H1 (cell line): Measurements from ENCODE around the gene FNDC11. TPM values are rescaled to one million over a fixed set of nuclear protein-coding genes. Genes with fewer than 3 reads are reported as not detected.

Experiments used
- CTCF ChIA-PET: fragments of 300-600 bp; sonication (Branson Sonifier 250); formaldehyde crosslinking; loops from one replicate; lab custom pipeline; 2021; ENCODE audit not compliant: partially characterized antibody; lab: Charles Lee
- POLR2A ChIA-PET: fragments of 300-600 bp; sonication (Branson Sonifier 250); formaldehyde crosslinking; loops from one replicate; lab custom pipeline; 2021; ENCODE audit warnings: inconsistent platforms; ENCODE audit not compliant: partially characterized antibody; lab: Charles Lee
- DNase-seq, 2 experiments: peaks; one replicate each; pipeline versions ENCODE4 v3.0.0 to v3.0.0-alpha.2; 2010 to 2022; ENCODE audit warnings: low spot score in 2 of 2, low read depth in 1 of 2, mixed read lengths in 1 of 2
- FAIRE-seq: peaks from 2 replicates; lab custom pipeline; 2011; peaks lifted over from hg19 to GRCh38; lab: Jason Lieb, UNC
- H2AFZ ChIP-seq: 2 replicates; pipeline ENCODE4 v1.8.1; 2012; ENCODE audit warnings: low read length, inconsistent platforms
- H2AK5ac ChIP-seq: 2 replicates; pipeline ENCODE4 v1.6.1; 2013; ENCODE audit warnings: low read depth, low read length
- H2BK120ac ChIP-seq: replicated peaks from 2 replicates; pipeline ENCODE3; 2013; ENCODE audit warnings: low read depth, low read length, inconsistent platforms
- H2BK12ac ChIP-seq: 2 replicates; pipeline ENCODE4 v1.6.1; 2013; ENCODE audit warnings: low read depth, low read length
- H2BK15ac ChIP-seq: 2 replicates; pipeline ENCODE4 v1.6.1; 2013; ENCODE audit warnings: low read length
- H2BK20ac ChIP-seq: 2 replicates; pipeline ENCODE4 v1.6.1; 2013; ENCODE audit warnings: low read length
- H2BK5ac ChIP-seq: 2 replicates; pipeline ENCODE4 v1.6.1; 2013; ENCODE audit warnings: low read depth, low read length
- H3K14ac ChIP-seq: 2 replicates; pipeline ENCODE4 v1.6.1; 2013; ENCODE audit warnings: inconsistent platforms; ENCODE audit not compliant: insufficient read length
- H3K18ac ChIP-seq: 2 replicates; pipeline ENCODE4 v1.6.1; 2013; ENCODE audit warnings: low read length; ENCODE audit errors: extremely low read depth
- H3K23ac ChIP-seq: 2 replicates; pipeline ENCODE4 v1.6.1; 2013; ENCODE audit warnings: inconsistent platforms; ENCODE audit not compliant: insufficient read length
- H3K23me2 ChIP-seq: 2 replicates; pipeline ENCODE4 v1.6.1; 2013; ENCODE audit warnings: low read depth, low read length
- H3K27ac ChIP-seq: 2 replicates; pipeline ENCODE4 v1.6.1; 2011; ENCODE audit warnings: low read depth, low read length, inconsistent platforms
- H3K27me3 ChIP-seq, 4 experiments: replicated peaks in 1 of 4; 1 replicate in 1 of 4; 2 replicates in 3 of 4; pipeline versions ENCODE4 v1.6.1 to v1.8.1; 2011 to 2013; ENCODE audit warnings: low read length in 3 of 4, mild to moderate bottlenecking in 3 of 4, inconsistent platforms in 2 of 4, mixed read lengths in 2 of 4, moderate library complexity in 1 of 4; ENCODE audit not compliant: control insufficient read depth in 3 of 4, insufficient read depth in 3 of 4; ENCODE audit errors: extremely low read depth in 1 of 4
- H3K36me3 ChIP-seq, 4 experiments: 2 replicates each; pipeline versions ENCODE4 v1.6.1 to v1.8.1; 2011 to 2013; ENCODE audit warnings: mild to moderate bottlenecking in 4 of 4, low read length in 3 of 4, moderate library complexity in 2 of 4, control low read depth in 1 of 4, inconsistent platforms in 1 of 4; ENCODE audit not compliant: insufficient read depth in 4 of 4, control insufficient read depth in 2 of 4
- H3K4ac ChIP-seq: replicated peaks from 2 replicates; pipeline ENCODE3; 2013; ENCODE audit warnings: low read length, low read depth, mixed read lengths, inconsistent platforms; ENCODE audit not compliant: insufficient read length
- H3K4me1 ChIP-seq, 4 experiments: replicated peaks in 1 of 4; 1 replicate in 1 of 4; 2 replicates in 3 of 4; pipeline versions ENCODE4 v1.6.1 to v1.8.1; 2011 to 2013; ENCODE audit warnings: low read length in 3 of 4, inconsistent platforms in 2 of 4, mixed read lengths in 1 of 4; ENCODE audit not compliant: insufficient read depth in 4 of 4, control insufficient read depth in 3 of 4
- H3K4me2 ChIP-seq, 2 experiments: 2 replicates each; pipeline versions ENCODE4 v1.6.1 to v1.8.1; 2011 to 2013; ENCODE audit warnings: low read depth in 2 of 2, low read length in 2 of 2, control low read depth in 1 of 2, inconsistent platforms in 1 of 2, mild to moderate bottlenecking in 1 of 2; ENCODE audit not compliant: insufficient read depth in 1 of 2
- H3K4me3 ChIP-seq, 4 experiments: fragments of 200-600, 300-600 bp in 1 of 4; sonication (generic), shearing (Covaris generic), sonication (Bioruptor Twin) in 1 of 4; 2 replicates each; pipeline versions ENCODE4 v1.5.1 to v1.8.1; 2011 to 2016; ENCODE audit warnings: low read length in 4 of 4, low read depth in 3 of 4, control low read depth in 2 of 4, inconsistent platforms in 2 of 4, mild to moderate bottlenecking in 2 of 4, mixed read lengths in 1 of 4, moderate library complexity in 1 of 4; ENCODE audit not compliant: insufficient read depth in 2 of 4; ENCODE audit errors: extremely low read depth in 1 of 4
- H3K56ac ChIP-seq: replicated peaks from 2 replicates; pipeline ENCODE3; 2013; ENCODE audit warnings: low read depth, mild to moderate bottlenecking, mixed read lengths, low read length, inconsistent platforms; ENCODE audit not compliant: insufficient read length
- H3K79me1 ChIP-seq: 2 replicates; pipeline ENCODE4 v1.6.1; 2013; ENCODE audit warnings: low read depth, low read length, control low read depth
- H3K79me2 ChIP-seq, 2 experiments: 2 replicates each; pipeline versions ENCODE4 v1.6.1 to v1.8.1; 2012 to 2013; ENCODE audit warnings: low read length in 2 of 2, mild to moderate bottlenecking in 2 of 2, inconsistent platforms in 1 of 2; ENCODE audit not compliant: insufficient read depth in 2 of 2, control insufficient read depth in 1 of 2
- H3K9ac ChIP-seq, 4 experiments: replicated peaks in 1 of 4; 1 replicate in 1 of 4; 2 replicates in 3 of 4; pipeline versions ENCODE4 v1.6.1 to v1.8.1; 2011 to 2013; ENCODE audit warnings: low read depth in 3 of 4, low read length in 3 of 4, control low read depth in 2 of 4, mild to moderate bottlenecking in 2 of 4, moderate library complexity in 2 of 4, inconsistent platforms in 1 of 4; ENCODE audit errors: extremely low read depth in 1 of 4
- H3K9me3 ChIP-seq, 2 experiments: 2 replicates each; pipeline versions ENCODE4 v1.6.1 to v1.8.1; 2012 to 2013; ENCODE audit warnings: mild to moderate bottlenecking in 2 of 2, moderate library complexity in 2 of 2, control low read depth in 1 of 2, inconsistent platforms in 1 of 2, low read depth in 1 of 2, low read length in 1 of 2, mixed read lengths in 1 of 2; ENCODE audit not compliant: insufficient read depth in 2 of 2
- H4K20me1 ChIP-seq, 2 experiments: replicated peaks in 1 of 2; 2 replicates each; pipeline versions ENCODE3 to v1.8.1; 2011 to 2013; ENCODE audit warnings: inconsistent platforms in 2 of 2, low read length in 2 of 2, mild to moderate bottlenecking in 1 of 2; ENCODE audit not compliant: insufficient read depth in 2 of 2, control insufficient read depth in 1 of 2
- H4K5ac ChIP-seq: 2 replicates; pipeline ENCODE4 v1.6.1; 2013; ENCODE audit warnings: low read length, low read depth, mixed read lengths, inconsistent platforms; ENCODE audit not compliant: insufficient read length
- H4K8ac ChIP-seq: 2 replicates; pipeline ENCODE4 v1.8.0; 2013; ENCODE audit warnings: mild to moderate bottlenecking, moderate library complexity, low read length, inconsistent platforms; ENCODE audit not compliant: insufficient read depth; ENCODE audit errors: extremely low read depth
- H4K91ac ChIP-seq: replicated peaks from 2 replicates; pipeline ENCODE3; 2013; ENCODE audit warnings: low read length, mixed read lengths, inconsistent platforms; ENCODE audit not compliant: insufficient read length
- CBX8 ChIP-seq: fragments of 300-800, 300-1000 bp; sonication (generic); IDR thresholded peaks from 2 replicates; pipeline ENCODE4 v1.7.1; 2016; ENCODE audit warnings: low read depth, low read length, borderline replicate concordance
- HDAC6 ChIP-seq: IDR thresholded peaks from one replicate; pipeline ENCODE4 v1.7.1; 2012; ENCODE audit warnings: low read depth, mild to moderate bottlenecking, inconsistent platforms, low read length, moderate library complexity
- whole genome bisulfite sequencing, 2 experiments: shearing (Covaris generic) in 1 of 2; methylation state at CpG; one replicate each; pipeline versions ENCODE4 v1.1.6 to v1.1.7; 2013 to 2015; ENCODE audit warnings: low lambda C conversion rate in 2 of 2, mixed read lengths in 2 of 2, inconsistent platforms in 1 of 2, low coverage in 1 of 2, missing lambda C conversion rate in 1 of 2; ENCODE audit not compliant: insufficient replicate concordance in 2 of 2, insufficient coverage in 1 of 2, insufficient read length in 1 of 2; ENCODE audit errors: extremely low coverage in 1 of 2, missing lambda C conversion rate in 1 of 2; 5-methylcytosine and 5-hydroxymethylcytosine counted together
- polyA plus RNA-seq, 7 experiments: library from polyadenylated mRNA; depleted of rRNA in 3 of 7; stranded (reverse) in 5 of 7; unstranded in 2 of 7; fragments of >200 nt in 5 of 7; fragments of 200-250 nt in 2 of 7; gene quantifications; 1 replicate in 5 of 7; 2 replicates in 1 of 7; 4 replicates in 1 of 7; pipeline versions ENCODE4 v1.2.1 to v1.2.3, GENCODE V29; 2011 to 2013; ENCODE audit warnings: missing spikeins in 2 of 7, mixed read lengths in 2 of 7
- total RNA-seq: library from RNA; stranded (reverse); fragmentation: NEBNext Ultra II Directional; extraction: Animal tissue kit (Norgen Biotek cat#: 25700); gene quantifications from 2 replicates; pipeline ENCODE4 v1.2.1, GENCODE V29; 2021

The FNDC11 gene
- total and polyA plus RNA-seq, 2 of the 8 experiments (the other 6 are each of a cell fraction or from before 2014, with no cell fraction given) = 2.6 to 8.8 TPM

- WGBS, 2 experiments = 87% methylated on average over 24 of the region's 28 CpGs; no CpG with 5 or more reads in 1 of the 2 experiments
- no peak overlapping the region for H3K9ac ChIP-seq
Observed at GRCh38 chr20:63533871-63534393, 20.0 kb upstream of the FNDC11 start.

More at GRCh38 chr20:63533871-63534393, 20.0 kb upstream of the FNDC11 start:
- Histone ChIP-seq H3K18ac (no peak overlapping the region), H3K23ac (no peak overlapping the region), H2BK5ac (0 out of 2 replicates have a peak overlapping the region, but pooled peaks have one; percentile 44), H3K23me2 (peaks cover 3% of the 10 kb centered on the region; the same call in 1 of the 2 replicates), H3K36me3 (no peaks in the 10 kb centered on the region), H4K20me1 (peaks cover 0 to 3% of the 10 kb centered on the region in 2 experiments), H3K4me2 (no peak overlapping the region), H2AK5ac (no peak overlapping the region), H2BK12ac (0 out of 2 replicates have a peak overlapping the region, but pooled peaks have one; percentile 39), H4K8ac (peak overlapping the region; percentile 89), H3K4me3 (no peak overlapping the region), H3K27ac (no peak overlapping the region; the same call in 1 of the 2 replicates), H3K14ac (no peak overlapping the region), H2BK120ac (no peak overlapping the region), H3K9me3 (no peaks in the 10 kb centered on the region), H4K91ac (no peak overlapping the region), H3K56ac (no peak overlapping the region), H3K4me1 (peaks cover 0 to 22% (median 3%) of the 10 kb centered on the region in 4 experiments; a peak in 5 of 7 replicates), H2AFZ (no peak overlapping the region), H3K79me1 (no peaks in the 10 kb centered on the region; the same call in 1 of the 2 replicates), H2BK15ac (no peak overlapping the region), H2BK20ac (no peak overlapping the region), H3K79me2 (no peaks in the 10 kb centered on the region), H3K27me3 (no peaks in the 10 kb centered on the region), H4K5ac (no peak overlapping the region), H3K4ac (peak overlapping the region; percentile 53)
- FAIRE-seq (no peak), DNase-seq (peak in 1 of 2 experiments; percentile 56)
- CTCF ChIA-PET = interaction anchor here (0.9 to 4.8 kb wide), 5 partner anchors 8 to 241 kb away, joined by 3 to 23 read pairs (median 3); partner anchors contain the start of gene SRMS
- POLR2A ChIA-PET = interaction anchor here (1.3 to 7.8 kb wide), 3 partner anchors 9 to 14 kb away, joined by 3 to 59 read pairs (median 3); partner anchors contain the start of genes PPDPF and SRMS
- TF ChIP-seq CBX8 (no peak), HDAC6 (no peak)
